SH-SY5Y (cell line): Measurements from ENCODE around the gene TTC28.

ENCODE experiments used
- GATA2 ChIP-seq: IDR thresholded peaks from 2 replicates; pipeline ENCODE4 v1.6.1; 2011; ENCODE audit warnings: mild to moderate bottlenecking, low read depth, low read length
- GATA3 ChIP-seq: IDR thresholded peaks from 2 replicates; pipeline ENCODE4 v1.6.1; 2011; ENCODE audit warnings: low read depth, mild to moderate bottlenecking, low read length, moderate library complexity

The TTC28 gene

DNA sequence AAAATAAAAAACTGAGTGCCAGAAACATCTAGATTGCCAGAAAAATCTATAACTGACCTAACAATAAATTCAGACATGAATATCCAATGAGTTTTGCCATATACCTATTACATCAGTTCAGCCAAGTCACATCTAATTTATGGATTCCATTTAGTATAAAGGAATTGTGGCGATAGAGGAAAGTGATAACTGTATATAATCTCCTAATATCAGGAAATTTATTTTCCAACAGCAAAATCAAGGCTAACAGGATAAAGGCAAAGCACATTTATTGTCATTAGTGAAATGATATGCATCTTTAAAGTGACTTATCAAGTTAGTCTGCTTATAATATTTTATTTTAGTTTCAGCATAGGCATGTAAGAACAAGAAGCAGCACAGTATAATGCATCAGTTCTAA is 462.4 kb downstream of the TTC28 start:
- TF ChIP-seq GATA2 = no peak
- TF ChIP-seq GATA3 = peak; percentile 41; the same call in 1 of the 2 replicates

DNA sequence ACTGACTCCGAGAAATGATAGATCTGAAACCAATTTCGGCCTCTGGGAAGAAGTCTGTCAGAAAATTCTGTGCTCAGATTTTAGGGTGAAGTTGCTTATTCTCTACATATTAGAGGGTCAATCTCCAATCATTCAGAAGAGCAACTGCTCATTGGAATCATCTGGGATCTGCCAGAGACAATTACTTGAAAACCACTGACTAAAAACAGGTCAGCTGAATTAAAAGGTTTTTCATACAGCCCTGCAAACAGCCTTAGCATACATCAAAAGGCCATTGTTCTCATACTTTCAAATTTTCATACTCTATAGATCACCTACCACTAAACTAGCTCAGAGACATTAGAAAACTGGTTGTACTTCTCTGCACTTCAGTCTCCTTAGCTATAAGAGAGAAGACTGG is 470.9 kb downstream of the TTC28 start:
- TF ChIP-seq GATA2 (no peak), GATA3 (no peak)

GRCh38 chr22:28208036-28208435 is 471.6 kb downstream of the TTC28 start:
- TF ChIP-seq GATA2 (no peak), GATA3 (no peak)

DNA sequence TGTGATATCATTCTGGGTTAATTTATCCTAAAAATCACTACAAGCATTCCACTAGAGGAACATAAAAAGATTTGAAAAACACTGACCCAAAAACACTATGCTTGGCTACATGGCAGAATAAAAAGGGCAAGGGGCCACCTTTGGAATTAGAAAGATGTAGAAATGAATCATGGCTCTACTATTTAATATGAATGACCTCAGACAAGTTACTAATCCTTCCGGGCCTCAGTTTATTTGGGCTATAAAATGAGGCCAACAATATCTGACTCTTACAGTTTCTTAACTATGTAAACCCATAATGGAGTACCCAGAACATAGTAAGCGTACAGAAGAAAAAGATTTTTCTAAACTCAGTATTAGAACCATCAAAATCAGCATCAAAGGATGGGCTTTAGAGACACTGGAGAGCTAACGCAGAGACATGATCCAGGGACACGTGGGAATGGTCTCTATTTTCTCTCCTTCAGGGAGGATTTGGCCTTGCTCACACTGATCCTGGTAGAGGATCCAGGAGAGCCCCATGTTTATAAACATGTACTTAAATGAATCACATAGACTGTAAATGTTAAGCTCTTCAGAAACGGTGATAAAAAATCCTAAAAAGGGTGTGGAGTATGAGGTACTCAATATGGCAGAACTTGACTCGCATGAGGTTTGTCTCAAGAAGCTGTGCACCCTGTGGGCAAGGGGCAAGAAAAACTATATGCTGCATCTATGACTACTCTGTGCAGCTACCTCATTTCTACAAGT is 472.2 kb downstream of the TTC28 start:
- TF ChIP-seq GATA2 = no peak
- TF ChIP-seq GATA3 = no peak

- TF ChIP-seq GATA2 (no peak), GATA3 (no peak)
Observed at GRCh38 chr22:28205926-28206325, 473.7 kb downstream of the TTC28 start.

GRCh38 chr22:28204382-28204781 is 475.3 kb downstream of the TTC28 start:
- TF ChIP-seq GATA2 (no peak), GATA3 (no peak)

- no peak for TF ChIP-seq GATA3
- TF ChIP-seq GATA2 = no peak
Observed at GRCh38 chr22:28203286-28203685, 476.4 kb downstream of the TTC28 start.

DNA sequence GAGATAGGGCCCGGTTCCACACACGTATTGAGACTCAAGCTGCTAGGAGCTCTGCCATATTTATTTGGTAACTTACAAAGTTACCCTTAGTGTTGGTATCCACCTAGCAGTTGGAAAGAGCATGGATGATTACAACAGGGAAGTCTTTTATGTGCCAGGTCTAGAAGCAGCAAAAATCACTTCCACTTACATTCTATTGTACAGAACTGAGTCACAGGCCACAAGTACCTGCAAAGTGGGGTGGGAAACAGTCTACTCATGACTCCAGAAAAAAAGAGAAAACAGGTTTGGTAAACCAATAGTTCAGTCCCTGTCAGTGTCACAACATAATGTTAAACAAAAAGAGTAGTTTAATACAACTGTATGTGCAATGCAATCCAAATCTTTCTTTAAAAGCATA is 480.9 kb downstream of the TTC28 start:
- TF ChIP-seq GATA2 (no peak), GATA3 (no peak)

GRCh38 chr22:28188178-28188879 is 491.3 kb downstream of the TTC28 start:
- TF ChIP-seq GATA2 (no peak), GATA3 (no peak)

DNA sequence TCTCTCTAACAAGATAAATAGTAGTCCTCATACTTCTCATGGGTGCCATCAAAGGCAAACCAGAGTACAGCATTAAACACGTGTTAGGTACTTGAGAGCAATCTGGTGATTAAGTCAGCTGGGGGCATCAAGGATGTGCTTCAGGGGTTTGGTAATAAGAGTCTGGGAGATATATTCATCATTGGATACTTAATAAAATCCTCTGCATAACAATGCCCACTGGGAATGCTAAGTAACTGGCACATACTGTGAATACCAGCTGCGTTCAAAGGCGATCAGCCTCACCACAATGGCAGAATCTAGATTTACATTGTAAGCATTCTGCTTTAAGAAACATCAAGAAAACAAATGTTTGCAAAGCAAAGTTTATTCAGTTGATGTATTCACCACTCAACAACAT is 492.0 kb downstream of the TTC28 start:
- TF ChIP-seq GATA3 (no peak), GATA2 (no peak)

GRCh38 chr22:28186641-28187040 is 493.0 kb downstream of the TTC28 start:
- TF ChIP-seq GATA3 = no peak
- no peak for TF ChIP-seq GATA2

DNA sequence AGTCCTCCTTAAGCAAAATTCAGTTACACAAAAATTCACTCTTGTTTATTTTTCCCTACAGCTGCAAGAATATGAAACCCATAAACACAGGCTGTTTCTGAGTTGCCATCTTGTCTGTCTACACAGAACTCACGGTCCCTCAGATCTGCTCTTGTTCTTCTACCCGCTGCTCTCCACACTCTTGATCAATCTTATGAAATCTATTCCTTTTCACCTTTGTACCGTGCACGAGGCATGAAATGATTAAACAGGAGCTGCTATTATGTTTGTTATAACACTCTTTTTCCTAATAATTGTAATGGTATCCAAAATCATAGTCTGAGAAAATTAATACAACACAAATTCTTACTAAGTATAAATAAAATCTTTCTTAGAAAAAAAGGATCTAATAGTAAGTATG is 494.5 kb downstream of the TTC28 start:
- no peak for TF ChIP-seq GATA2
- no peak for TF ChIP-seq GATA3

GRCh38 chr22:28183078-28183860 is 496.4 kb downstream of the TTC28 start:
- TF ChIP-seq GATA3 (no peak), GATA2 (no peak)
